Ishikawa (cell line): ENCODE measurements around the gene PRUNE2.

Source experiments
- CEBPB ChIP-seq: IDR thresholded peaks from 2 replicates; pipeline ENCODE4 v1.6.1; 2012
- EGR1 ChIP-seq: IDR thresholded peaks from 2 replicates; pipeline ENCODE4 v1.6.1; 2012
- MAX ChIP-seq: IDR thresholded peaks from 2 replicates; pipeline ENCODE4 v1.6.1; 2012
- NFIC ChIP-seq: IDR thresholded peaks from 2 replicates; pipeline ENCODE4 v1.6.1; 2012
- RAD21 ChIP-seq: IDR thresholded peaks from 2 replicates; pipeline ENCODE4 v1.6.1; 2012; ENCODE audit warnings: low read depth
- TEAD4 ChIP-seq: IDR thresholded peaks from 2 replicates; pipeline ENCODE4 v1.6.1; 2012
- YY1 ChIP-seq: IDR thresholded peaks from 2 replicates; pipeline ENCODE4 v1.6.1; 2012; ENCODE audit warnings: low read depth

GRCh38 chr9:76693912-76694311 is 212.0 kb downstream of the PRUNE2 start:
- TF ChIP-seq YY1 (no peak), TEAD4 (no peak), CEBPB (no peak), MAX (no peak), EGR1 (no peak), RAD21 (no peak), NFIC (no peak)
